Smooth muscle cell (in vitro differentiated cells): ENCODE data around the gene APPL2. TPM values are rescaled to one million over a fixed set of nuclear protein-coding genes. Genes with fewer than 3 reads are reported as not detected.

Experiments used
- DNase-seq: peaks from one replicate; lab custom pipeline; 2025; ENCODE audit not compliant: unreplicated experiment; lab: John Stamatoyannopoulos, UW
- H2AFZ ChIP-seq: fragments of 200-600 bp; sonication (generic); 2 replicates; pipeline ENCODE4 v1.6.0; 2016; ENCODE audit warnings: antibody characterized with exemption, low read depth, mild to moderate bottlenecking
- H3F3A ChIP-seq: fragments of 200-600 bp; sonication (generic); 2 replicates; pipeline ENCODE4 v1.6.0; 2017; ENCODE audit warnings: antibody characterized with exemption, low read depth
- H3K27ac ChIP-seq: fragments of 200-600 bp; sonication (generic); 2 replicates; pipeline ENCODE4 v1.5.1; 2016; ENCODE audit warnings: low read depth, mild to moderate bottlenecking
- H3K27me3 ChIP-seq: fragments of 200-600 bp; sonication (generic); 2 replicates; pipeline ENCODE4 v1.6.1; 2016; ENCODE audit warnings: low read depth, mild to moderate bottlenecking
- H3K36me3 ChIP-seq: fragments of 200-600 bp; sonication (generic); 2 replicates; pipeline ENCODE4 v1.5.1; 2016; ENCODE audit warnings: low read depth
- H3K4me1 ChIP-seq: fragments of 200-600 bp; sonication (generic); 2 replicates; pipeline ENCODE4 v1.5.1; 2016; ENCODE audit warnings: low read depth
- H3K4me2 ChIP-seq: fragments of 200-600 bp; sonication (generic); 2 replicates; pipeline ENCODE4 v1.6.0; 2016; ENCODE audit warnings: mild to moderate bottlenecking
- H3K4me3 ChIP-seq: fragments of 200-600 bp; sonication (generic); 2 replicates; pipeline ENCODE4 v1.5.1; 2016; ENCODE audit warnings: mild to moderate bottlenecking
- H3K79me2 ChIP-seq: fragments of 200-600 bp; sonication (generic); 2 replicates; pipeline ENCODE4 v1.6.0; 2016; ENCODE audit warnings: low read depth, mild to moderate bottlenecking
- H3K9ac ChIP-seq: fragments of 200-600 bp; sonication (generic); 2 replicates; pipeline ENCODE4 v1.6.0; 2016; ENCODE audit warnings: low read depth
- H3K9me3 ChIP-seq: fragments of 200-600 bp; sonication (generic); replicated peaks from 2 replicates; pipeline ENCODE4 v1.5.1; 2016; ENCODE audit warnings: low read depth
- H4K20me1 ChIP-seq: fragments of 200-600 bp; sonication (generic); 2 replicates; pipeline ENCODE4 v1.6.0; 2016; ENCODE audit warnings: low read depth
- CTCF ChIP-seq: fragments of 200-600 bp; sonication (generic); IDR thresholded peaks from 2 replicates; pipeline ENCODE4 v1.5.1; 2017; ENCODE audit warnings: borderline replicate concordance, mild to moderate bottlenecking, antibody characterized with exemption; ENCODE audit not compliant: insufficient read depth, poor library complexity, severe bottlenecking
- WGBS: methylation state at CpG from one replicate; pipeline ENCODE4 v1.1.7; 2016; ENCODE audit warnings: low lambda C conversion rate; 5-methylcytosine and 5-hydroxymethylcytosine counted together
- polyA plus RNA-seq: library from polyadenylated mRNA; unstranded; fragments of >200 nt; fragmentation: Nextera tagmentation; extraction: Ambion mirVana; gene quantifications from 2 replicates; pipeline ENCODE4 v1.2.1, GENCODE V29; 2016
- total RNA-seq: library from RNA; depleted of rRNA; stranded (reverse); fragments of >200 nt; gene quantifications from 2 replicates; pipeline ENCODE4 v1.2.3, GENCODE V29; 2014

The APPL2 gene
- total and polyA plus RNA-seq, 2 experiments from 2014 or later = 19.8 to 22.4 TPM

- Histone ChIP-seq H3K79me2 (peaks cover 4% of the 10 kb centered on the region), H3K36me3 (peaks cover 9% of the 10 kb centered on the region)
- 75% methylated on average over 7 of the region's 7 CpGs for WGBS
Observed at GRCh38 chr12:105218434-105218833, 17.5 kb downstream of the APPL2 start.

GRCh38 chr12:105214670-105215375 lies 21.2 kb downstream of the APPL2 start:
- H3K9me3 ChIP-seq = no peaks in the 10 kb centered on the region
- no peak overlapping the region for H3K4me3 ChIP-seq
- H3F3A ChIP-seq = no peaks in the 10 kb centered on the region
- peaks cover 1% of the 10 kb centered on the region for H3K79me2 ChIP-seq
- peak overlapping the region; percentile 40 for H3K9ac ChIP-seq
- peak overlapping the region; percentile 53 for H3K4me2 ChIP-seq
- peak overlapping the region; percentile 52 for H3K27ac ChIP-seq
- no peak overlapping the region for H2AFZ ChIP-seq
- no peak for DNase-seq
- 84% methylated on average over 9 of the region's 9 CpGs for WGBS
- no peaks in the 10 kb centered on the region for H3K27me3 ChIP-seq
- no peak for TF ChIP-seq CTCF
- H3K4me1 ChIP-seq = peaks cover 8% of the 10 kb centered on the region
- H4K20me1 ChIP-seq = peaks cover 17% of the 10 kb centered on the region
- H3K36me3 ChIP-seq = peaks cover 9% of the 10 kb centered on the region

More at GRCh38 chr12:105218434-105218833, 17.5 kb downstream of the APPL2 start:
- Histone ChIP-seq H3K4me3 (no peak overlapping the region), H3K9ac (no peak overlapping the region), H3K27ac (peak overlapping the region; percentile 25), H3F3A (no peaks in the 10 kb centered on the region), H4K20me1 (peaks cover 50% of the 10 kb centered on the region), H3K27me3 (no peaks in the 10 kb centered on the region), H3K9me3 (no peaks in the 10 kb centered on the region), H3K4me2 (no peak overlapping the region), H3K4me1 (peaks cover 8% of the 10 kb centered on the region), H2AFZ (no peak overlapping the region)
- no peak for TF ChIP-seq CTCF
- no peak for DNase-seq

- no peak for DNase-seq
- WGBS = 90% methylated on average over 6 of the region's 6 CpGs
- no peaks in the 10 kb centered on the region for H3K79me2 ChIP-seq
Observed at GRCh38 chr12:105214148-105214547, 21.8 kb downstream of the APPL2 start.

More at GRCh38 chr12:105214148-105214547, 21.8 kb downstream of the APPL2 start:
- no peaks in the 10 kb centered on the region for H3F3A ChIP-seq
- peak overlapping the region; percentile 52 for H3K27ac ChIP-seq
- peak overlapping the region; percentile 53 for H3K4me2 ChIP-seq
- peaks cover 8% of the 10 kb centered on the region for H3K4me1 ChIP-seq
- H2AFZ ChIP-seq = no peak overlapping the region
- H3K9ac ChIP-seq = peak overlapping the region; percentile 40
- no peak for TF ChIP-seq CTCF
- no peaks in the 10 kb centered on the region for H3K9me3 ChIP-seq
- peaks cover 11% of the 10 kb centered on the region for H4K20me1 ChIP-seq
- H3K4me3 ChIP-seq = no peak overlapping the region
- peaks cover 9% of the 10 kb centered on the region for H3K36me3 ChIP-seq
- H3K27me3 ChIP-seq = no peaks in the 10 kb centered on the region
